Erythroblast (primary cell): Measurements from ENCODE around the gene ANKDD1B.

Source experiments
- GATA1 ChIP-seq: IDR thresholded peaks from 2 replicates; pipeline ENCODE4 v1.6.1; 2011; ENCODE audit warnings: low read depth, mild to moderate bottlenecking, control low read depth, low read length, moderate library complexity
- POLR2A ChIP-seq: IDR thresholded peaks from 2 replicates; pipeline ENCODE4 v1.6.1; 2011; ENCODE audit warnings: mild to moderate bottlenecking, low read length

GRCh38 chr5:75640395-75640794, 29.1 kb downstream of the ANKDD1B start:
- TF ChIP-seq POLR2A = no peak
- TF ChIP-seq GATA1 = no peak
